ENCODE data around the gene BARHL2. TPM values are rescaled to one million over a fixed set of nuclear protein-coding genes. Genes with fewer than 3 reads are reported as not detected.

The BARHL2 gene
- total RNA-seq, 4 donors from 2014 or later: not detected

DNA sequence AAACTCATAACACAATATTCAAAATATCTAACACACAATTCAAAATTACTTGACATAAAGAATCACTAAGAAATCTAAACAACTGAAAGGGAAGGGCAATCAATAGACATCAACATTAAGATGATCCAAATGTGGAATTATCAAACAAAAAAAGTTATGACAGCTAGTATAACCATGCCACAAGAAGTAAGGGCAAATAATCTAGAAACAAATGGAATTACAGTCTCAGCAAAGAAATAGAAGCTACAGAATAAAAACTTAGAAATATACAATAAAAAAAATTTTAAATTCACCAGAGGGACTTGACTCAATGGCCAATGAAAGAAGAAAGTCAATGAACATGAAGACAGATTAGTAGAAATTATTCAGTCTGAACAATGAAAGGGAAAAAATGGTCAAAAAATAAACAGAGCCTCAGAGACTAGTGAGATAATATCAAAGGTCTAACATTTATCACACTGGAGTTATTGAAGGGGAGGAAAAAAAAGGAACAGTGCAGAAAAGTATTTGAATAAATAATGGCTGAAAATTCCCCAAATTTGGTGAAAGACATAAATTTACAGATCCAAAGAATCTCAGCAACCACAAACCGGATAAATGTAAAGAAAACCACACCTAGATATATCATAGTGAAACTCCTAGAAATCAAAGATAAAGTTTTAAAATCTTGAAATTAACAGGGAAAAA is 41.8 kb downstream of the BARHL2 start:
- intact Hi-C loops (cut with DNase I; ENCODE audit: low total_unique reads): no loop called here
- TF ChIP-seq, protein P1, sequence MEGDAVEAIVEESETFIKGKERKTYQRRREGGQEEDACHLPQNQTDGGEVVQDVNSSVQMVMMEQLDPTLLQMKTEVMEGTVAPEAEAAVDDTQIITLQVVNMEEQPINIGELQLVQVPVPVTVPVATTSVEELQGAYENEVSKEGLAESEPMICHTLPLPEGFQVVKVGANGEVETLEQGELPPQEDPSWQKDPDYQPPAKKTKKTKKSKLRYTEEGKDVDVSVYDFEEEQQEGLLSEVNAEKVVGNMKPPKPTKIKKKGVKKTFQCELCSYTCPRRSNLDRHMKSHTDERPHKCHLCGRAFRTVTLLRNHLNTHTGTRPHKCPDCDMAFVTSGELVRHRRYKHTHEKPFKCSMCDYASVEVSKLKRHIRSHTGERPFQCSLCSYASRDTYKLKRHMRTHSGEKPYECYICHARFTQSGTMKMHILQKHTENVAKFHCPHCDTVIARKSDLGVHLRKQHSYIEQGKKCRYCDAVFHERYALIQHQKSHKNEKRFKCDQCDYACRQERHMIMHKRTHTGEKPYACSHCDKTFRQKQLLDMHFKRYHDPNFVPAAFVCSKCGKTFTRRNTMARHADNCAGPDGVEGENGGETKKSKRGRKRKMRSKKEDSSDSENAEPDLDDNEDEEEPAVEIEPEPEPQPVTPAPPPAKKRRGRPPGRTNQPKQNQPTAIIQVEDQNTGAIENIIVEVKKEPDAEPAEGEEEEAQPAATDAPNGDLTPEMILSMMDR (IDR thresholded peaks at IDR 0.05): no peak
- no peak for TF ChIP-seq POLR2A (IDR thresholded peaks at IDR 0.05)
- no peak for DNase-seq

DNA sequence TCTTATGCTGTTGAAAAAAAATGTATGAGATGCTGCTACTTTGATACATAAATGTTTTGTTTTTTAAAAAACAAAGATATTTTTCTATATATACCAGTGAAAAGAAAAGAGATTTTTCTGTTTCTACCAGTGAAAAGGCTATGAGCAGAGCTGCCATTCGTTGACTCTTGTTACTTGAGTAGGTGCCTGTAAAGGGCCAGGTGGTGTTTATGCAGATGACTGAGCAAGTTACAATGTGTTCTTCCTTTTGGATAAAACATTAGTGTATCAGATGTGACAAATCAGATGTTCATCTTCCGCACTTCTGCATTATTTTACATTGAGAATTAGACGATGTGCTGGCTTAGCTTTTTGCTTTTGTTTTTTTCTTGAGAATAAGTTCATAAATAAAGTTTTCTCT is 45.4 kb downstream of the BARHL2 start:
- Histone ChIP-seq H3K9me3 (peaks cover 0 to 4% of the 10 kb centered on the region in 2 donors), H3K4me1 (no peaks in the 10 kb centered on the region), H3K27me3 (no peaks in the 10 kb centered on the region), H3K36me3 (no peaks in the 10 kb centered on the region), H3K27ac (no peak overlapping the region), H3K4me3 (no peak overlapping the region)
- TF ChIP-seq POLR2A (IDR thresholded peaks at IDR 0.05): no peak
- TF ChIP-seq, protein P1 (IDR thresholded peaks at IDR 0.05): no peak
- no peak for DNase-seq
- intact Hi-C loops (cut with DNase I; ENCODE audit: low total_unique reads): no loop called here

More for the DNA sequence above, 41.8 kb downstream of the BARHL2 start:
- H3K27me3 ChIP-seq: no peaks in the 10 kb centered on the region
- no peak overlapping the region for H3K4me3 ChIP-seq
- no peaks in the 10 kb centered on the region for H3K36me3 ChIP-seq
- H3K9me3 ChIP-seq: peaks cover 0 to 4% of the 10 kb centered on the region in 2 donors
- no peaks in the 10 kb centered on the region for H3K4me1 ChIP-seq
- no peak overlapping the region for H3K27ac ChIP-seq

DNA sequence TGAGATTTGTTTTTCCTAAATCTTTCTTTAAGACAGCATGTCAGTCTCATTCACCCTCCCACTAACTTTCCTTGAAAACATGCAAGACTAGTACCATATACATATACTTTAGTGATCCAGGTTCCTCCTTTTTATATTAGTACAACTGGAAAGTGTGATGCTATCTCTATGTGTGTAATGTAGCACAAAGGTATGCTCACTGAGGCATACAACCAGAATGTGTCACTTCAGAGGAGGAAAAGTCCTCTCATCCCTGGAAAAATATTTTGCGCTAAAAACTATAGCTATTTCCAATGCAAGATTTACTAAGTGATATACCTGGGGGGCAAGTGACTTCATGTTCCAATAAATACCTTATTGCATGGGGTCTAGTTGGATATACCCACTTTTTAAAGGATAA is 45.9 kb downstream of the BARHL2 start:
- Histone ChIP-seq H3K4me3 (no peak overlapping the region), H3K27ac (no peak overlapping the region), H3K27me3 (no peaks in the 10 kb centered on the region), H3K36me3 (no peaks in the 10 kb centered on the region), H3K9me3 (peaks cover 0 to 4% of the 10 kb centered on the region in 2 donors), H3K4me1 (no peaks in the 10 kb centered on the region)
- TF ChIP-seq POLR2A (IDR thresholded peaks at IDR 0.05): no peak
- TF ChIP-seq, protein P1 (IDR thresholded peaks at IDR 0.05): no peak
- intact Hi-C loops (cut with DNase I; ENCODE audit: low total_unique reads): no loop called here
- DNase-seq: no peak

Measured in uterus (tissue), 4 donors.